ENCODE results near the gene CARTPT. TPM values are rescaled to one million over a fixed set of nuclear protein-coding genes. Genes with fewer than 3 reads are reported as not detected.
A peak's percentile ranks its signal among the peaks of the same experiment; 100 is the strongest.

CARTPT gene
- total RNA-seq, 2 experiments from 2014 or later, result not detected

DNA sequence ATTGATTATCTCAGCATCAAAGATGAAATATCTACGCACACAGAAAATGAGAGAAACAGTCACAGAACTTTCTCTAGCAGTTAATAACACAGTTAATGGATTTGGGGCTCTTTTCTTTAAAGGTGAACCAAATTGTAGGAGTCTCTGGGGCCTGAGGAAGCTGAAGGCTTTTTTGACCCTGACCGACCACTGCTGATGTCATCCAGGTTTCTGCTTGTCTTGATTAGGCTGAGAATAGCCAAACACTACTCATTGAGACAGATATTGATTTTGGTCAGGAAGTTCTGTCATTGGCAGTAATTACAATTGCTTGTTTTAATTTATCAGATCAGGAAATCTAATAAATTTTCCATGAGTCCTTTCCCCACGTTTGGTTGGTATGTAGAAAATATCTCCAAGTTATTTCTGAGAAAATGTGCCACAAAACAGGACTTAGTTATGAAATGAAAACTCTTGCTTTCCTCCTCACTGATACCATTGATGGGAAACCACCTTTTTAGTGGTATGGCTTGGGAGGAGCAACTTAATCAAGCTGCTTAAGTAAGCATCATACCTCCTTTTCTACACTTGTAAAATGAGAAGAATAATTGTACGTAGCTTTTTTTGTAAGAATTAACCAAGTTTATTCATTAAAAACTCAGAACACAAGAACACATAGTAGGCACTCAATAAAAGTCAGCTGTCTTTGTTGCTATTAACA is 19.7 kb downstream of the CARTPT start:
- POLR2A ChIA-PET, result no interaction called here

DNA sequence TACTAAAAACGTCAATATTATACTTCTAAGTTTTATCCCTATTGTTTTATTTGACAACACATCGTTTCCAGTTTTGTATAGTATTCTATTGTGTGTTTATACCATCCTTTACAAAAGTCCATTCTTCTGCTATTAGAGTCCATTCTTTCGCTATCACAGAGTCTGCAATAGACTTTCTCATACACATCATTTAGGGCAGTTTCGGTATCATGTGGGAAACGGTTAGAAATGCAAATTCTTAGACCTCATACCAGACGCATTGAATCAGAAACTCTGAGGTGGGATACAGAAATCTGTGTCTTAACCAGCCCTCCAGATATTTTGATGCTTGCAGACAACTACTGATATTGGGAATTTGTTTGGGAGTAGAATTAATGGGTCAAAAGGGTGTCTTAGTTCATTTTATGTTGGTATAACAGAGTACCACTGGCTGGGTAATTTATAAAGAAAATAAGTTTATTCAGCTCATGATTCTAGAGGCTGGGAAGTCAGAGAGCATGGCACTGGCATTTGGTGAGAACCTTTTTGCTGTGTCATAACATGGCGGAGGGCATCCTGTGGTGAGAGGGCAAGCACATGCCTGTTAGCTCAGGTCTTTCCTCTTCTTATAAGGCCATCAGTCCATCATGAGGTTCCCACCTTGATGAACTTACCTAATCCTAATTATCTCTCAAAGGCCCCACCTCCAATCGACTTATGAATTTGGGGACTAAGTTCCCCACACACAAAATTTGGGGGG is 21.1 kb downstream of the CARTPT start:
- Mint-ChIP-seq H3K9me3 (ENCODE audit: insufficient read depth) (no peaks in the 10 kb centered on the region), H3K36me3 (ENCODE audit: low read depth) (no peaks in the 10 kb centered on the region), H3K27me3 (ENCODE audit: low read depth) (peaks cover 11% of the 10 kb centered on the region), H3K4me3 (no peak overlapping the region), H3K27ac (no peak overlapping the region), H3K4me1 (ENCODE audit: low read depth) (no peaks in the 10 kb centered on the region)
- POLR2A ChIA-PET, result no interaction called here
- ATAC-seq, result no peak
- no peak for DNase-seq
- CTCF ChIA-PET, result no interaction called here

More for the DNA sequence above, 19.7 kb downstream of the CARTPT start:
- Mint-ChIP-seq H3K4me1 (ENCODE audit: low read depth) (no peaks in the 10 kb centered on the region), H3K27me3 (ENCODE audit: low read depth) (peaks cover 15% of the 10 kb centered on the region), H3K36me3 (ENCODE audit: low read depth) (no peaks in the 10 kb centered on the region), H3K27ac (no peak overlapping the region), H3K4me3 (no peak overlapping the region), H3K9me3 (ENCODE audit: insufficient read depth) (no peaks in the 10 kb centered on the region)
- CTCF ChIA-PET, result no interaction called here
- DNase-seq, result no peak
- ATAC-seq, result no peak

DNA sequence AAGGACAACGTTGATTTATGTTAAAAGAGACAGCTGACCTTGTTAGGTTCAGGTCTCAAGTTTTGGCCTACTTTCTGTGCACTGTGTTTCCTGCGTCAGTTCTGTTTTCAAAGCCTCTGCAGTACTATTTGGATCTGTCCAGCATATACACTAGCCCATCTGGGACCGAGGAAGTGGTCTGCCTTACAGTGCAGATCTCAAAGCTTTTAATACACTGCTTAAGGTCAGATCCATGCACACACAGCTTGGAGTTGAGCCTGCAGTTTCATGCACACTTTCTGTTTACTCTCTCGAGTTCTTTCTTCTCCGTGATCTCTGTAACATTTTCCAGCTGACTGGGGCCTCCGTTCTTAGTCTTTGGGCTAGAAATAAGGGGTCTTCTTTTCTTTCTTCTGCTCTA is 24.1 kb downstream of the CARTPT start:
- Mint-ChIP-seq H3K27ac (no peak overlapping the region), H3K4me3 (no peak overlapping the region), H3K36me3 (ENCODE audit: low read depth) (no peaks in the 10 kb centered on the region), H3K4me1 (ENCODE audit: low read depth) (no peaks in the 10 kb centered on the region), H3K9me3 (ENCODE audit: insufficient read depth) (no peaks in the 10 kb centered on the region), H3K27me3 (ENCODE audit: low read depth) (peaks cover 10% of the 10 kb centered on the region)
- DNase-seq (no peak), ATAC-seq (no peak)
- ChIA-PET POLR2A (no interaction called here), CTCF (no interaction called here)

DNA sequence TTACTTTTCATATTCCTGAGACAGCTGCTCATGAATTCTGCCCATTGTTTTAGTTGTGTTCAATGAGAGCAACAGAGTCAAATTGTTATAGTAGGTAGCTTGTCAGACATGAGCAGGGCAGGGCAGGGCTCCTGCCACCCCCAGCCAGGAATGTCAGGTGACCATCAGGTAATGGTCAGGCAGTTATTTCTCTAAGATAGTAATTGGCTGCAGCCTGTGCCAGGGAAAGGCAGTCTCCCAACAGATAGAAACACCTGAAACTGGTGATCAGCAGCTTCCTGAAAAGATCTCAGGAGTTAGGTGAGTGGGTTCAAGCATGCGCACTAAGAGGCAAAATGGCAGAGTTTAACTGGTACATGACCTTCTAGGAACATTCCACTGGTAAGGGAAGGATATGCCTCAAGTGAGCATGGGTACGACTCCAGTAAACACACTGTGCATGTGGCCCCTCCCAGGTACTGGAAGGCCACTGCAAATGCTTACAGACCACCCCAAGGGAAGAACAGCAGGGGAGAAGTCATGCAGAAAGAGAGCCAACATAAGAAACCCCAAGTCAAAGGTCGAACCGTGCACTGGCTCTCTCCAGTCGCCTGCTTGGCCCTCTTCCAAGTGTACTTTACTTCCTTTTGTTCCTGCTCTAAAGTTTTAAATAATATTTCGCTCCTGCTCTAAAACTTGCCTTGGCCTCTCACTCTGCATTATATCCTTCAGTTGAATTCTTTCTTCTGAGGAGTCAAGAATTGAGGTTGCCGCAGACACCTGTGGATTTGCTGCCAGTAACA is 25.1 kb downstream of the CARTPT start:
- ATAC-seq (no peak), DNase-seq (no peak)
- no peaks in the 10 kb centered on the region for H3K4me1 Mint-ChIP-seq (ENCODE audit: low read depth)
- H3K4me3 Mint-ChIP-seq, result no peak overlapping the region
- ChIA-PET POLR2A (no interaction called here), CTCF (no interaction called here)
- H3K36me3 Mint-ChIP-seq (ENCODE audit: low read depth), result no peaks in the 10 kb centered on the region
- H3K27ac Mint-ChIP-seq, result no peak overlapping the region
- H3K27me3 Mint-ChIP-seq (ENCODE audit: low read depth), result peaks cover 10% of the 10 kb centered on the region
- H3K9me3 Mint-ChIP-seq (ENCODE audit: insufficient read depth), result no peaks in the 10 kb centered on the region

DNA sequence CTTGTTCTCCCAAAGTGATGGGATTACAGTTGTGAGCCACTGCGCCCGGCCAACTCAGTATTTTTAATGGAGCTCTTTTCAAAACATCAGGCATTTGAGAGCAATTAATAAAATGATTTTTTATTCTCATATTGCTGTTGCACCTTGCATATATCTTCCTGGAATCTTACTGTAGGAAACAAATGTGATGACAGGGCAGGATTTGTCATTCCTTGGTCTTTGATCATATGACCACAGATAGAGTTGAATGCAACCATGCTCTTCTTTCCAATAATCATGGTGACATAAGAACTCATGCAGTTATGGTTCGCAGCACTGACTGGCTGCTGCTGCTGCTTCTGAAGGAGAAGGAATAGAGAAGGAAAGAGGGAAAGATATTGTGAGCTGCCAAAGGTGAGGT is 28.1 kb downstream of the CARTPT start:
- H3K4me3 Mint-ChIP-seq, result no peak overlapping the region
- H3K27ac Mint-ChIP-seq, result no peak overlapping the region
- CTCF ChIA-PET, result interaction anchor here (0.8 kb wide), 1 partner anchor 11 kb away, joined by 3 read pairs; no protein-coding TSS in a partner anchor
- no peaks in the 10 kb centered on the region for H3K9me3 Mint-ChIP-seq (ENCODE audit: insufficient read depth)
- peaks cover 4% of the 10 kb centered on the region for H3K27me3 Mint-ChIP-seq (ENCODE audit: low read depth)
- H3K36me3 Mint-ChIP-seq (ENCODE audit: low read depth), result no peaks in the 10 kb centered on the region
- DNase-seq (no peak), ATAC-seq (no peak)
- POLR2A ChIA-PET, result no interaction called here
- no peaks in the 10 kb centered on the region for H3K4me1 Mint-ChIP-seq (ENCODE audit: low read depth)

DNA sequence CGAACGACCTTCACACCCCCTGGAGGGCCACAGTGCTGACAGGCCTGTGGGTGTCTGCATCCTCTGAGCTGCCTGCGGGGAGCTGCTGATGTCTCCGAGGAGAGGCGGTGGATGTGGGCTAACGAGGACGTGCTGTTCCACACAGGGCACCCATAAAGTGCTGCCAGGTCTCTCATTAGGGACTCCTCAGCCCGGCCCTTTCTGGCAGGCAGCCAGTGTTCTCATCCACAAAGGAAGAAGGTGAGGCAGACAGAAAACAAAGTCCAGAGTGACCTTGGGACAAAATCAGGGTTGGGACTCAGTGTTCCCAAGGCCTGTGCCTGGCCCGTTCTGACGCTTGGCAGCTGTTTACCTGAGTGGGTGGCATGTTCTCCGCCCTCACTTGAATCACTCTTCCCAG is 29.3 kb downstream of the CARTPT start:
- Mint-ChIP-seq H3K9me3 (ENCODE audit: insufficient read depth) (no peaks in the 10 kb centered on the region), H3K4me3 (no peak overlapping the region), H3K27ac (no peak overlapping the region), H3K4me1 (ENCODE audit: low read depth) (no peaks in the 10 kb centered on the region), H3K36me3 (ENCODE audit: low read depth) (no peaks in the 10 kb centered on the region), H3K27me3 (ENCODE audit: low read depth) (peaks cover 4% of the 10 kb centered on the region)
- DNase-seq, result no peak
- ATAC-seq, result no peak
- ChIA-PET POLR2A (no interaction called here), CTCF (no interaction called here)

DNA sequence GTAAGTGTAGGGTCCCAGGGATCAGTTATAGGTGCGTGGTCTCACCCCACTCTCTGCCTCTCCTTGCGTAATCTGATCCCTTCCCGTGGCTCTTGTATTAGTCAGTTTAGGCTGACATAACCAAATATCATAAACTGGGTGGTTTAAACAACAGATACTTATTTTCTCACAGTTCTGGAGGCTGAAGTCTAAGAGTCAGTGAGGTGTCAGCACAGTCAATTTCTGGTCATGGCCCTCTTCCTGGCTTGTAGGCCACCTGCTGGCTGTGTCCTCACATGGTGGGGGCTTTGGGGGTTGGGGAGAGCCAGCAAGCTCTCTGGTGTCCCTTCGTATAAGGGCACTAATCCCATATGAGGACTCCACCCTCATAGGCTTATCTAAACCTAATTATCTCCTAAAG is 32.3 kb downstream of the CARTPT start:
- ChIA-PET POLR2A (no interaction called here), CTCF (no interaction called here)
- no peaks in the 10 kb centered on the region for H3K9me3 Mint-ChIP-seq (ENCODE audit: insufficient read depth)
- H3K36me3 Mint-ChIP-seq (ENCODE audit: low read depth), result no peaks in the 10 kb centered on the region
- no peak overlapping the region for H3K4me3 Mint-ChIP-seq
- no peak for ATAC-seq
- DNase-seq, result no peak
- no peak overlapping the region for H3K27ac Mint-ChIP-seq
- H3K4me1 Mint-ChIP-seq (ENCODE audit: low read depth), result no peaks in the 10 kb centered on the region
- H3K27me3 Mint-ChIP-seq (ENCODE audit: low read depth), result no peaks in the 10 kb centered on the region

DNA sequence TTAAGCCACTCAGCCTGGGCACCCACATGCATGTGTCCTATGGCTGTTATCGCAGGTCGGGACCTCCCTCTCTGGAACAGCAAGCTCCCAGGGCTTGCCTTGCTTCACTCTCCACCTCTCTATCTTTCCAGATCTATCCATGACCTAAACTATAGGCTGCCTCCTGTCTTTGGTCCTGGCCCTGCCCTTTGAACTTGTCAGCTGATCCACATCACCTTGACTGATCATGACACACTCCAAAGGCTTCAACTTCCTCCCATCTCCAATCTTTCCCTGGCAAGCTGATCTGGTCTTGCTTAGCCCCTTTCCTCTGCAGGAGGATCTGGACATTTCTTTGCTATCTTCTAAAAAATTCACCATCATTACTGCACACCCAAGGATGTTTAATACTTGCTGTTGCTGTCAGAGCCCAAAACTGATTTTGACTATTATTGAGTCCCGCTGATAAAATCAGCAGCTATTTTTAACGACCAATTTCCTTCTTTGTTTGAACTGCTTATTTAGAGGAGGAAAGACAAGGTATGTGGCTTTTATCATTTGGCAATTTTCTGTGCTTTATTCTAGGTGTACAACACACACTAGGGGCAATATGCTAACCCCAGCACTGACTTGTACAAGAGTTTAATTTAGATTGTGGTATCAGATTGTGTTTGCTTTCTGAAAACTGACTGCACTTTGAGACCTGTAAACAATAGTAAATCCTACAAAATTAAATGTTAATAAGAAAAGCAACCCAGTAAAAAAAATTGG is 33.5 kb downstream of the CARTPT start:
- Mint-ChIP-seq H3K27me3 (ENCODE audit: low read depth) (no peaks in the 10 kb centered on the region), H3K27ac (no peak overlapping the region), H3K9me3 (ENCODE audit: insufficient read depth) (no peaks in the 10 kb centered on the region), H3K4me3 (no peak overlapping the region), H3K36me3 (ENCODE audit: low read depth) (no peaks in the 10 kb centered on the region), H3K4me1 (ENCODE audit: low read depth) (peaks cover 3% of the 10 kb centered on the region)
- no peak for ATAC-seq
- POLR2A ChIA-PET, result no interaction called here
- DNase-seq, result no peak
- CTCF ChIA-PET, result no interaction called here

DNA sequence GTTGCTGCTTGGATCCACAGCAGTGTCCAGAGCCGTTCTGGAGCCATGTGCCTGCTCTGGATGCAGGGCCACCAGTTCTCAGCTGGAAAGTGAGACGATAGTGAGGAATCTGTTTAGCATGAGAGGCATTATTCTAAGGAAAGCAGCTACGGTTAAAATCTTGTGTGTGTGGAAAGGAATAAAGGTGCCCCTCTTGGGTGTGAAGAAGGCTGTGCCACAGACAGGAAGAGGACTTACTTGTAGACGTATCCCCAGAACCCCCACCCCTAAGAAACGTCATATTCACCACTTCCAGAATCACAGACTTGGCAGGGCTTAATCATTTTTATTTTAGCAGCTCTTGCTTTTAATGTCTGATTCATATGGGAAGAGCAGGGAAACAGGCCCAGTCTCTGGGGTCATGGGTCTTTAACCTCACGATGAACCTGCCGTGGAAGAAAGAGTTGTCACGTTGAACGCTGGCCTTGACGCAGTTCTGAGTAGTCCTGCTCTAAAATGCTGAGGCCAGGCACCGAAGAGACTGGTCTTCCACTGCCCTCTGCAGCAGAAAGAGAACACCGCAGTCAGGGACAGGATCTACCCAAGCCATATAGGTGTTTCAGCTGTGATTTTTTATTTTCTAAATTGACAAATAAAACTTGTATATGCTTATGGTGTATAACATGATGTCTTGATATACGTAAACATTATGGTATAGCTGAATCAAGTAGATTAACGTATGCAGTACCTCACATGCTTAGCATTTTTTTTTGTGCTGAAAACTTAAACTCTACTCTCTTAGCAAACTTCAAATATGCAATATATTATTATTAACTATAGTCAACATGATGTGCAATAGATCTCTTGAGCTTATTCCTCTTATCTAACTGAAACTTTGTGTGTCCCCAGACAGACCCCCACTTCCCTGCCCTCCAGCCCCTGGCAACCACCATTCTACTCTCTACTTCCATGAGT is 38.8 kb downstream of the CARTPT start:
- H3K27ac Mint-ChIP-seq, result no peak overlapping the region
- DNase-seq (peak; percentile 67), ATAC-seq (peak; percentile 92)
- H3K9me3 Mint-ChIP-seq (ENCODE audit: insufficient read depth), result no peaks in the 10 kb centered on the region
- H3K36me3 Mint-ChIP-seq (ENCODE audit: low read depth), result no peaks in the 10 kb centered on the region
- peak overlapping the region; percentile 25 for H3K4me3 Mint-ChIP-seq
- peaks cover 6% of the 10 kb centered on the region for H3K4me1 Mint-ChIP-seq (ENCODE audit: low read depth)
- CTCF ChIA-PET, result interaction anchor here (0.6 to 4.4 kb wide), 14 partner anchors 9 to 306 kb away, joined by 3 to 45 read pairs (median 3); partner anchors contain the start of gene BDP1
- POLR2A ChIA-PET, result no interaction called here
- peaks cover 7% of the 10 kb centered on the region for H3K27me3 Mint-ChIP-seq (ENCODE audit: low read depth)

DNA sequence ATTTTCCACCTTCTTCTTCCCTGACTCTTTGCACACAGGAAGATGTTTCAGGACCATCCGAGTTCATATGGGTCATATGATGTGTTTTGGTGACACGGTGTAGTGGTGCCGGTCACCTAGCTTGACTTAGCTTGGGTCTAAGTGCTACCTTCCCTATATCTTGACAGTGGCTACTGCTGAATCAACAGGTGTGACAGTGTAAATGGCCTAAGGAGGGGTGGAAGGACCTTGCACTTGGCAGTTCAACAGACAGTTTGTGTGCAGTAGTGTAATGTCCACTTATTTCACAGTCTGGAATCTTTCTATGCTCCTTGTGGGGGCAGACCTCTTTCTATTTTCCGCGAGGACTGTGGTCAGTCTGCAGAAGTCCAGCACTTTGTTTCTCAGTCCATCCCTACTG is 43.8 kb downstream of the CARTPT start:
- CTCF ChIA-PET, result no interaction called here
- no peak for ATAC-seq
- Mint-ChIP-seq H3K27ac (no peak overlapping the region), H3K36me3 (ENCODE audit: low read depth) (no peaks in the 10 kb centered on the region), H3K9me3 (ENCODE audit: insufficient read depth) (no peaks in the 10 kb centered on the region), H3K4me1 (ENCODE audit: low read depth) (peaks cover 1% of the 10 kb centered on the region), H3K27me3 (ENCODE audit: low read depth) (peaks cover 14% of the 10 kb centered on the region), H3K4me3 (no peak overlapping the region)
- DNase-seq, result no peak
- POLR2A ChIA-PET, result no interaction called here

DNA sequence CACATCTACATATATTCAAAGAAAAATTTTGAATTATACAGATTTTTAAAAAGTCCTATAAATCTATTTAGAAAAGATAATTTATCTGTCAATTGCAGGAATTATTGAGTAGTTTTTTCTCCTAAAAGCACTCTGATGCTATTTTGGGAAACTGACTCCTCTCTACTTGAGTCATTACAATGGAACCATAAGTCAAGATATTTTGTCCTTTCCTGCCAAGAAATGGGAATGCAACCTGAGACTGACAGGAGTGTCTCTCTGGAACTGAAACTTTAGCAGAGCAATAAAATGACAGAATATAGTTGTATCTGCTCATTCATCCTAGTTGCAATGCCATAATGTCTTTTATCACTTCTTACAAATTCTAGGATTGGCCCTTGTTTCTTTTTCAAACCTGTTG is 48.6 kb downstream of the CARTPT start:
- ChIA-PET CTCF (interaction anchor here (1.6 kb wide), 1 partner anchor 10 kb away, joined by 6 read pairs; no protein-coding TSS in a partner anchor), POLR2A (no interaction called here)
- H3K4me1 Mint-ChIP-seq (ENCODE audit: low read depth), result peaks cover 8% of the 10 kb centered on the region

More for the DNA sequence above, 48.6 kb downstream of the CARTPT start:
- ATAC-seq (no peak), DNase-seq (no peak)
- Mint-ChIP-seq H3K9me3 (ENCODE audit: insufficient read depth) (no peaks in the 10 kb centered on the region), H3K27ac (no peak overlapping the region), H3K27me3 (ENCODE audit: low read depth) (peaks cover 18% of the 10 kb centered on the region), H3K36me3 (ENCODE audit: low read depth) (no peaks in the 10 kb centered on the region), H3K4me3 (no peak overlapping the region)
